SK-N-SH treated with all-trans-retinoic acid at 6 μM for 48 hours (cell line): ENCODE data around the gene APC2.

Experiments
- ATAC-seq: fragments of 200-7000 bp; cut with Tn5 transposase; 3 replicates; pipeline ENCODE4 v1.9.1; 2020; ENCODE audit warnings: mild to moderate bottlenecking, moderate library complexity
- BACH2 ChIP-seq: fragments of 250-450 bp; sonication (Bioruptor Pico); IDR thresholded peaks from 2 replicates; pipeline ENCODE4 v1.9.0; 2021; ENCODE audit warnings: mild to moderate bottlenecking, borderline replicate concordance
- CREB5 ChIP-seq: fragments of 250-450 bp; sonication (Bioruptor Pico); IDR thresholded peaks from 2 replicates; pipeline ENCODE4 v1.5.1; 2020; ENCODE audit warnings: low read depth, mild to moderate bottlenecking, moderate library complexity
- CSDC2 ChIP-seq: fragments of 250-450 bp; sonication (Bioruptor Pico); IDR thresholded peaks from 2 replicates; pipeline ENCODE4 v1.5.0; 2020; ENCODE audit warnings: mild to moderate bottlenecking, moderate library complexity
- CSRNP3 ChIP-seq: fragments of 250-450 bp; sonication (Bioruptor Pico); IDR thresholded peaks from 2 replicates; pipeline ENCODE4 v1.5.1; 2021; ENCODE audit warnings: mild to moderate bottlenecking, moderate library complexity
- ESRRG ChIP-seq: fragments of 250-450 bp; sonication (Bioruptor Pico); IDR thresholded peaks from 2 replicates; pipeline ENCODE4 v1.6.1; 2021; ENCODE audit warnings: mild to moderate bottlenecking
- GLIS3 ChIP-seq: fragments of 250-450 bp; sonication (Bioruptor Pico); IDR thresholded peaks from 2 replicates; pipeline ENCODE4 v1.5.0; 2020; ENCODE audit warnings: mild to moderate bottlenecking, moderate library complexity
- ISL1 ChIP-seq: fragments of 250-450 bp; sonication (Bioruptor Pico); IDR thresholded peaks from 2 replicates; pipeline ENCODE4 v2.1.2; 2022; ENCODE audit warnings: mild to moderate bottlenecking, moderate library complexity
- OSR1 ChIP-seq: fragments of 250-450 bp; sonication (Bioruptor Pico); IDR thresholded peaks from 2 replicates; pipeline ENCODE4 v1.8.0; 2022; ENCODE audit warnings: moderate library complexity, mild to moderate bottlenecking, inconsistent platforms
- PATZ1 ChIP-seq: fragments of 250-450 bp; sonication (Bioruptor Pico); IDR thresholded peaks from 2 replicates; pipeline ENCODE4 v1.8.0; 2020; ENCODE audit warnings: mild to moderate bottlenecking, moderate library complexity, borderline replicate concordance
- POU6F1 ChIP-seq: fragments of 250-450 bp; sonication (Bioruptor Pico); IDR thresholded peaks from 2 replicates; pipeline ENCODE4 v1.8.0; 2021; ENCODE audit warnings: low read depth, mild to moderate bottlenecking, moderate library complexity, borderline replicate concordance
- PPARA ChIP-seq: fragments of 250-450 bp; sonication (Bioruptor Pico); IDR thresholded peaks from 2 replicates; pipeline ENCODE4 v1.5.0; 2020; ENCODE audit warnings: mild to moderate bottlenecking, borderline replicate concordance
- RARB ChIP-seq: fragments of 250-450 bp; sonication (Bioruptor Pico); IDR thresholded peaks from 2 replicates; pipeline ENCODE4 v1.8.0; 2021; ENCODE audit warnings: mild to moderate bottlenecking, moderate library complexity
- SNAI2 ChIP-seq: fragments of 250-450 bp; sonication (Bioruptor Pico); IDR thresholded peaks from 2 replicates; pipeline ENCODE4 v1.5.0; 2020; ENCODE audit warnings: mild to moderate bottlenecking, moderate library complexity
- TCF4 ChIP-seq: fragments of 250-450 bp; sonication (Bioruptor Pico); IDR thresholded peaks from 2 replicates; pipeline ENCODE4 v1.8.0; 2021; ENCODE audit warnings: mild to moderate bottlenecking, moderate library complexity, borderline replicate concordance
- TSHZ2 ChIP-seq: fragments of 250-450 bp; sonication (Bioruptor Pico); IDR thresholded peaks from 2 replicates; pipeline ENCODE4 v1.5.0; 2020; ENCODE audit warnings: mild to moderate bottlenecking, moderate library complexity
- ZC3H10 ChIP-seq: fragments of 250-450 bp; sonication (Bioruptor Pico); IDR thresholded peaks from 2 replicates; pipeline ENCODE4 v1.5.1; 2021; ENCODE audit warnings: mild to moderate bottlenecking, moderate library complexity
- ZFP3 ChIP-seq: fragments of 250-450 bp; sonication (Bioruptor Pico); IDR thresholded peaks from 2 replicates; pipeline ENCODE4 v1.5.0; 2020; ENCODE audit warnings: mild to moderate bottlenecking, moderate library complexity
- ZNF565 ChIP-seq: fragments of 450-650 bp; formaldehyde crosslinking; conservative IDR thresholded peaks from 2 replicates; pipeline ENCODE4 v1.5.0; 2020; ENCODE audit warnings: low read depth, mild to moderate bottlenecking, moderate library complexity
- ZNF70 ChIP-seq: fragments of 450-650 bp; formaldehyde crosslinking; IDR thresholded peaks from 2 replicates; pipeline ENCODE4 v1.5.0; 2020; ENCODE audit warnings: mild to moderate bottlenecking, moderate library complexity
- ZNF8 ChIP-seq: fragments of 450-650 bp; formaldehyde crosslinking; IDR thresholded peaks from 2 replicates; pipeline ENCODE4 v1.5.0; 2020; ENCODE audit warnings: mild to moderate bottlenecking, moderate library complexity

The APC2 gene

GRCh38 chr19:1450735-1451731 is 1.1 kb downstream of the APC2 start:
- ATAC-seq = no peak
- no peak for TF ChIP-seq CSDC2 (CRISPR knock-in tag)
- TF ChIP-seq TCF4 (CRISPR knock-in tag) = peak; percentile 21; the same call in 1 of the 2 replicates
- no peak for TF ChIP-seq TSHZ2
- no peak for TF ChIP-seq SNAI2 (CRISPR knock-in tag)

- TF ChIP-seq ZNF8 (CRISPR knock-in tag) (no peak), TCF4 (CRISPR knock-in tag) (no peak), BACH2 (CRISPR knock-in tag) (no peak), ZC3H10 (CRISPR knock-in tag) (no peak), PATZ1 (no peak), OSR1 (CRISPR knock-in tag) (no peak), POU6F1 (no peak), CSRNP3 (CRISPR knock-in tag) (no peak), ZFP3 (CRISPR knock-in tag) (no peak), TSHZ2 (no peak), ZNF70 (CRISPR knock-in tag) (no peak), CREB5 (CRISPR knock-in tag) (no peak), RARB (CRISPR knock-in tag) (no peak), PPARA (CRISPR knock-in tag) (no peak), SNAI2 (CRISPR knock-in tag) (no peak), ESRRG (CRISPR knock-in tag) (no peak), ZNF565 (no peak), GLIS3 (CRISPR knock-in tag) (no peak), ISL1 (CRISPR knock-in tag) (no peak)
- no peak for ATAC-seq
Measured at GRCh38 chr19:1451916-1452801, 2.2 kb downstream of the APC2 start.
